GM23338 (cell line): ENCODE data around the gene LRMDA. TPM values are rescaled to one million over a fixed set of nuclear protein-coding genes. Genes with fewer than 3 reads are reported as not detected.

Experiments used
- ATAC-seq: fragments of 200-7000 bp; cut with Tn5 transposase; 3 replicates; pipeline ENCODE4 v1.9.1; 2020
- DNase-seq: peaks from one replicate; pipeline ENCODE4 v3.0.0-alpha.2; 2015; ENCODE audit warnings: low spot score
- H2AFZ ChIP-seq: fragments of 200-600 bp; sonication (generic); 2 replicates; pipeline ENCODE4 v1.8.0; 2016; ENCODE audit warnings: antibody characterized with exemption, mild to moderate bottlenecking, moderate library complexity
- H3F3A ChIP-seq: fragments of 200-600 bp; sonication (generic); replicated peaks from 2 replicates; pipeline ENCODE4 v1.8.0; 2017; ENCODE audit warnings: antibody characterized with exemption, mixed run types, low read depth
- H3K27ac ChIP-seq: fragments of 200-600 bp; sonication (generic); 2 replicates; pipeline ENCODE4 v1.6.1; 2016; ENCODE audit warnings: low read depth
- H3K27me3 ChIP-seq: fragments of 200-600 bp; sonication (generic); 2 replicates; pipeline ENCODE4 v1.8.0; 2016; ENCODE audit warnings: mild to moderate bottlenecking, mixed run types, moderate library complexity; ENCODE audit not compliant: insufficient read depth
- H3K36me3 ChIP-seq: fragments of 200-600 bp; sonication (generic); 2 replicates; pipeline ENCODE4 v1.8.0; 2016; ENCODE audit warnings: mild to moderate bottlenecking; ENCODE audit not compliant: insufficient read depth
- H3K4me1 ChIP-seq: fragments of 200-600 bp; sonication (generic); 2 replicates; pipeline ENCODE4 v1.8.0; 2016; ENCODE audit warnings: mild to moderate bottlenecking, moderate library complexity; ENCODE audit not compliant: insufficient read depth
- H3K4me2 ChIP-seq: fragments of 200-600 bp; sonication (generic); 2 replicates; pipeline ENCODE4 v1.7.1; 2017; ENCODE audit warnings: mixed run types
- H3K4me3 ChIP-seq: fragments of 200-600 bp; sonication (generic); 2 replicates; pipeline ENCODE4 v1.6.1; 2016; ENCODE audit warnings: mixed run types
- H3K79me2 ChIP-seq: fragments of 200-600 bp; sonication (generic); replicated peaks from 2 replicates; pipeline ENCODE4 v1.8.0; 2017; ENCODE audit warnings: mild to moderate bottlenecking; ENCODE audit not compliant: insufficient read depth
- H3K9me2 ChIP-seq: fragments of 200-600 bp; sonication (generic); 2 replicates; pipeline ENCODE4 v1.8.0; 2017; ENCODE audit not compliant: insufficient read depth
- H4K20me1 ChIP-seq: fragments of 200-600 bp; sonication (generic); replicated peaks from 2 replicates; pipeline ENCODE4 v1.8.0; 2017; ENCODE audit warnings: mild to moderate bottlenecking; ENCODE audit not compliant: insufficient read depth
- H3K27ac Mint-ChIP-seq: 2 replicates; pipeline ENCODE4 v1.8.0; 2020; ENCODE audit warnings: inconsistent platforms, mild to moderate bottlenecking, moderate library complexity, mixed read lengths
- H3K27me3 Mint-ChIP-seq: 3 replicates; pipeline ENCODE4 v1.8.0; 2022; ENCODE audit warnings: low read depth, mild to moderate bottlenecking, moderate library complexity, mixed read lengths, inconsistent platforms; ENCODE audit not compliant: insufficient read depth, poor library complexity
- H3K36me3 Mint-ChIP-seq: 3 replicates; pipeline ENCODE4 v1.8.0; 2021; ENCODE audit warnings: low read depth, mild to moderate bottlenecking, inconsistent platforms, moderate library complexity, mixed read lengths
- H3K4me1 Mint-ChIP-seq: 3 replicates; pipeline ENCODE4 v1.8.0; 2020; ENCODE audit warnings: mild to moderate bottlenecking, inconsistent platforms, mixed read lengths
- H3K4me3 Mint-ChIP-seq: 3 replicates; pipeline ENCODE4 v1.8.0; 2021; ENCODE audit warnings: moderate library complexity, mild to moderate bottlenecking, inconsistent platforms, mixed read lengths
- H3K9me3 Mint-ChIP-seq: 3 replicates; pipeline ENCODE4 v1.8.0; 2020; ENCODE audit warnings: moderate library complexity, mild to moderate bottlenecking, inconsistent platforms, mixed read lengths
- polyA plus RNA-seq: library from polyadenylated mRNA; unstranded; fragments of >200 nt; fragmentation: Nextera tagmentation; extraction: Ambion mirVana; gene quantifications from 2 replicates; pipeline ENCODE4 v1.2.1, GENCODE V29; 2016
- total RNA-seq: library from RNA; depleted of rRNA; stranded (reverse); fragments of >200 nt; shearing (Covaris generic); gene quantifications from 2 replicates; pipeline ENCODE4 v1.2.3, GENCODE V29; 2014
- TF ChIP-seq, protein P1 (sequence below): fragments of 250-450 bp; sonication (Bioruptor Pico); IDR thresholded peaks from 2 replicates; pipeline ENCODE4 v1.5.0; 2020; ENCODE audit warnings: mild to moderate bottlenecking, moderate library complexity

The LRMDA gene
- total and polyA plus RNA-seq, 2 experiments from 2014 or later = 0.90 to 1.8 TPM

GRCh38 chr10:76298329-76298728 lies 866.9 kb downstream of the LRMDA start:
- no peaks in the 10 kb centered on the region for H3K36me3 ChIP-seq
- ATAC-seq = no peak
- peaks cover 11% of the 10 kb centered on the region; the same call in 1 of the 2 replicates for H3K9me2 ChIP-seq

More at GRCh38 chr10:76298329-76298728, 866.9 kb downstream of the LRMDA start:
- no peaks in the 10 kb centered on the region; the same call in 1 of the 2 replicates for H3K4me1 ChIP-seq
- no peaks in the 10 kb centered on the region for H3K27me3 ChIP-seq
- peak overlapping the region; percentile 89; the same call in 1 of the 2 replicates for H2AFZ ChIP-seq
- no peak for DNase-seq
- H3F3A ChIP-seq = no peaks in the 10 kb centered on the region
- Mint-ChIP-seq H3K9me3 (peaks cover 3% of the 10 kb centered on the region; the same call in 1 of the 3 replicates), H3K27ac (no peak overlapping the region), H3K4me1 (peaks cover 35% of the 10 kb centered on the region), H3K4me3 (no peak overlapping the region), H3K27me3 (peaks cover 2% of the 10 kb centered on the region), H3K36me3 (no peaks in the 10 kb centered on the region)
- no peak overlapping the region for H3K4me2 ChIP-seq
- H3K4me3 ChIP-seq = no peak overlapping the region
- TF ChIP-seq, protein P1, sequence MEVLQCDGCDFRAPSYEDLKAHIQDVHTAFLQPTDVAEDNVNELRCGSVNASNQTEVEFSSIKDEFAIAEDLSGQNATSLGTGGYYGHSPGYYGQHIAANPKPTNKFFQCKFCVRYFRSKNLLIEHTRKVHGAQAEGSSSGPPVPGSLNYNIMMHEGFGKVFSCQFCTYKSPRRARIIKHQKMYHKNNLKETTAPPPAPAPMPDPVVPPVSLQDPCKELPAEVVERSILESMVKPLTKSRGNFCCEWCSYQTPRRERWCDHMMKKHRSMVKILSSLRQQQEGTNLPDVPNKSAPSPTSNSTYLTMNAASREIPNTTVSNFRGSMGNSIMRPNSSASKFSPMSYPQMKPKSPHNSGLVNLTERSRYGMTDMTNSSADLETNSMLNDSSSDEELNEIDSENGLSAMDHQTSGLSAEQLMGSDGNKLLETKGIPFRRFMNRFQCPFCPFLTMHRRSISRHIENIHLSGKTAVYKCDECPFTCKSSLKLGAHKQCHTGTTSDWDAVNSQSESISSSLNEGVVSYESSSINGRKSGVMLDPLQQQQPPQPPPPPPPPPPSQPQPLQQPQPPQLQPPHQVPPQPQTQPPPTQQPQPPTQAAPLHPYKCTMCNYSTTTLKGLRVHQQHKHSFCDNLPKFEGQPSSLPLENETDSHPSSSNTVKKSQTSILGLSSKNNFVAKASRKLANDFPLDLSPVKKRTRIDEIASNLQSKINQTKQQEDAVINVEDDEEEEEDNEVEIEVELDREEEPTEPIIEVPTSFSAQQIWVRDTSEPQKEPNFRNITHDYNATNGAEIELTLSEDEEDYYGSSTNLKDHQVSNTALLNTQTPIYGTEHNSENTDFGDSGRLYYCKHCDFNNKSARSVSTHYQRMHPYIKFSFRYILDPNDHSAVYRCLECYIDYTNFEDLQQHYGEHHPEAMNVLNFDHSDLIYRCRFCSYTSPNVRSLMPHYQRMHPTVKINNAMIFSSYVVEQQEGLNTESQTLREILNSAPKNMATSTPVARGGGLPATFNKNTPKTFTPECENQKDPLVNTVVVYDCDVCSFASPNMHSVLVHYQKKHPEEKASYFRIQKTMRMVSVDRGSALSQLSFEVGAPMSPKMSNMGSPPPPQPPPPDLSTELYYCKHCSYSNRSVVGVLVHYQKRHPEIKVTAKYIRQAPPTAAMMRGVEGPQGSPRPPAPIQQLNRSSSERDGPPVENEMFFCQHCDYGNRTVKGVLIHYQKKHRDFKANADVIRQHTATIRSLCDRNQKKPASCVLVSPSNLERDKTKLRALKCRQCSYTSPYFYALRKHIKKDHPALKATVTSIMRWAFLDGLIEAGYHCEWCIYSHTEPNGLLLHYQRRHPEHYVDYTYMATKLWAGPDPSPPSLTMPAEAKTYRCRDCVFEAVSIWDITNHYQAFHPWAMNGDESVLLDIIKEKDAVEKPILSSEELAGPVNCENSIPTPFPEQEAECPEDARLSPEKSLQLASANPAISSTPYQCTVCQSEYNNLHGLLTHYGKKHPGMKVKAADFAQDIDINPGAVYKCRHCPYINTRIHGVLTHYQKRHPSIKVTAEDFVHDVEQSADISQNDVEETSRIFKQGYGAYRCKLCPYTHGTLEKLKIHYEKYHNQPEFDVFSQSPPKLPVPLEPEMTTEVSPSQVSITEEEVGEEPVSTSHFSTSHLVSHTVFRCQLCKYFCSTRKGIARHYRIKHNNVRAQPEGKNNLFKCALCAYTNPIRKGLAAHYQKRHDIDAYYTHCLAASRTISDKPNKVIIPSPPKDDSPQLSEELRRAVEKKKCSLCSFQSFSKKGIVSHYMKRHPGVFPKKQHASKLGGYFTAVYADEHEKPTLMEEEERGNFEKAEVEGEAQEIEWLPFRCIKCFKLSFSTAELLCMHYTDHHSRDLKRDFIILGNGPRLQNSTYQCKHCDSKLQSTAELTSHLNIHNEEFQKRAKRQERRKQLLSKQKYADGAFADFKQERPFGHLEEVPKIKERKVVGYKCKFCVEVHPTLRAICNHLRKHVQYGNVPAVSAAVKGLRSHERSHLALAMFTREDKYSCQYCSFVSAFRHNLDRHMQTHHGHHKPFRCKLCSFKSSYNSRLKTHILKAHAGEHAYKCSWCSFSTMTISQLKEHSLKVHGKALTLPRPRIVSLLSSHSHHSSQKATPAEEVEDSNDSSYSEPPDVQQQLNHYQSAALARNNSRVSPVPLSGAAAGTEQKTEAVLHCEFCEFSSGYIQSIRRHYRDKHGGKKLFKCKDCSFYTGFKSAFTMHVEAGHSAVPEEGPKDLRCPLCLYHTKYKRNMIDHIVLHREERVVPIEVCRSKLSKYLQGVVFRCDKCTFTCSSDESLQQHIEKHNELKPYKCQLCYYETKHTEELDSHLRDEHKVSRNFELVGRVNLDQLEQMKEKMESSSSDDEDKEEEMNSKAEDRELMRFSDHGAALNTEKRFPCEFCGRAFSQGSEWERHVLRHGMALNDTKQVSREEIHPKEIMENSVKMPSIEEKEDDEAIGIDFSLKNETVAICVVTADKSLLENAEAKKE = no peak
- H3K79me2 ChIP-seq = no peaks in the 10 kb centered on the region
- H3K27ac ChIP-seq = no peak overlapping the region
- no peaks in the 10 kb centered on the region for H4K20me1 ChIP-seq
